Measurements from ENCODE around the gene ACP6.
"Not testable (repeated sequence)": the region's sequence is repeated elsewhere in the genome, so short reads cannot be mapped to it uniquely, and the experiment has no call there.

The ACP6 gene

DNA sequence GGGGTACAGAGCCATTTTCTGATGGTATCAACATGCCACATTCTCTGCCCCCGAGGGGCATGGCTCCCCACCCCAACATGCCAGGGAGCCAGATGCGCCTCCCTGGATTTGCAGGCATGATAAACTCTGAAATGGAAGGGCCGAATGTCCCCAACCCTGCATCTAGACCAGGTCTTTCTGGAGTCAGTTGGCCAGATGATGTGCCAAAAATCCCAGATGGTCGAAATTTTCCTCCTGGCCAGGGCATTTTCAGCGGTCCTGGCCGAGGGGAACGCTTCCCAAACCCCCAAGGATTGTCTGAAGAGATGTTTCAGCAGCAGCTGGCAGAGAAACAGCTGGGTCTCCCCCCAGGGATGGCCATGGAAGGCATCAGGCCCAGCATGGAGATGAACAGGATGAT is 50.6 kb downstream of the ACP6 start:
- no peak for DNase-seq

DNA sequence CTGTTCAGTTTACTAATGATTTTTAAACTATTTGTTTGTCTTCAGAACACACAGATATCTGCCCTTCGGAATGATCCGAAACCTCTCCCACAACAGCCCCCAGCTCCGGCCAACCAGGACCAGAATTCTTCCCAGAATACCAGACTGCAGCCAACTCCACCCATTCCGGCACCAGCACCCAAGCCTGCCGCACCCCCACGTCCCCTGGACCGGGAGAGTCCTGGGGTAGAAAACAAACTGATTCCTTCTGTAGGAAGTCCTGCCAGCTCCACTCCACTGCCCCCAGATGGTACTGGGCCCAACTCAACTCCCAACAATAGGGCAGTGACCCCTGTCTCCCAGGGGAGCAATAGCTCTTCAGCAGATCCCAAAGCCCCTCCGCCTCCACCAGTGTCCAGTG is 51.6 kb downstream of the ACP6 start:
- no peak for DNase-seq

DNA sequence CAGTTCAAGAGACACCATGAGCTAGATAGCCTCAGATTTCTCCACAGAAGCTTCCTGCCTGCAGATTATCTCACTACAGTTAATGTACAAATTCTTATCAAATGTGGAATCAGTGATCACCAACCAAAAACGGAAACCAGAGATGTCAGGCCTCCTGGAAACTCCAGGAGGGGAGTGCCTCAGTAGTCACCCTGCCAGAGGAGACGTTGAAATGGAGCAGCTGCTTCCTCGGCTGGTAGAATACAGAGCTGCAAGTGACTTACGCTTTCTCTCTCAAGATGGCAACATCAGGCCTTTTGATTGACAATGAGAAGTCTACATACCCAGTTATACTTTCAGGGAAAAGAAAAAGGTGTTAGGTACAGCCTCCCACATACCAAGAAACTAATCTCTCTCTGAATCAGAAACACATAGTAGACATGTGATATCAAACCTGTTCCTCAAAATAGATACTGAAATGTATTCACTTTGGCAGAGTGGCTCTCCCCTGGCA is 52.2 kb downstream of the ACP6 start:
- DNase-seq = peak in 1 of 2 donors; percentile 16

DNA sequence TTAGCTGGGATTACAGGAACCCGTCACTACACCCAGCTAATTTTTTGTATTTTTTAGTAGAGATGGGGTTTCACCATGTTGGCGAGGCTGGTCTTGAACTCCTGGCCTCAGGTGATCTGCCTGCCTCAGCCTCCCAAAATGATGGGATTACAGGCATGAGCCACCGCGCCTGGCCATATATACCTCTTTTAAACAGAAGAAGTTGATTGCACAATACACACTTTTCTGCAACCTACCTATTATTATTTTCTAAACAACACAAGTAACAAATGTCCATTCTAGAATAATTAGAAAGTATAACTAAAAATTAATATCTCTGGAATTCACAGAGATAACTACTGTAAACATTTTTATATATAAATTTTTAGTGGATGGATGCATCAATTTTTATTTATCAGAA is 55.4 kb downstream of the ACP6 start:
- DNase-seq = not testable (repeated sequence)

DNA sequence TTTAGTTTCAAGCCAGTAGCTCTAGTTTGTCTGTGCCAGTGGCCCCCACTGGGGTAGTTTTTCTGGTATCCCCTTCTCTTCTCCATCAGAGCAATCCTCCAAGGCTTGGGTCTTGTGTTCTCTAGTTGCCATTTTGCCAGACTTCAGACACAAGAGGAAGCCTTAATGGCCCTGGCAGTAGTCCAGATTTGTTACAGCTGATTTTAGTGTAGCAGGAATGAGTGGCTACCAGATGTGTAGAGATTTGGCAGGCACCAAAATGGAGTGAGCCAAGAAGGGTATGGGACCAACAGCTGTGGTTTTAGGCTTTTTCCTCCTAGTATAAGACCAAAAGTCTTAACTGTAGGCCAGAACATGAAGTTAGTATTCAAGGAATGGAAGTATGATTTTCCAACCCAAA is 56.8 kb downstream of the ACP6 start:
- DNase-seq = no peak

DNA sequence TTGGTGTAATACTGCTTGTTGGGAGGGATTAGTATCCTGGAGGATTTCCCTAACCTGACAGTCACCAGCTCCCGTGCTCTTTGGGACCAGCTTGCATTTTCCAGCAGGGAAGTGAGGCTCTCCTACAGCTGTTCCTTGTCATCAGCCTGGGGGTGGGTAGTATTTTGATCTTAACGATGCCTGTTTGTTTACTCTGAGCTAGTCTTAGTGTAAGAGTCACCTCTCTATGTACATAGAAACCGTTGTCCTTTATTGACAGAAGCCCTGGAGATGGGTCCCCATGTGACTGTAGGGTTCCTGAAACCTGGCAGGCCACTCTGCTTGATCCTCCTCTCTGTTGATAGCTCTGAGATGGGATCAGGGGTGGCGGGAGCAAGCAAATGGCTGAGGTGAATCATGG is 58.0 kb downstream of the ACP6 start:
- no peak for DNase-seq

DNA sequence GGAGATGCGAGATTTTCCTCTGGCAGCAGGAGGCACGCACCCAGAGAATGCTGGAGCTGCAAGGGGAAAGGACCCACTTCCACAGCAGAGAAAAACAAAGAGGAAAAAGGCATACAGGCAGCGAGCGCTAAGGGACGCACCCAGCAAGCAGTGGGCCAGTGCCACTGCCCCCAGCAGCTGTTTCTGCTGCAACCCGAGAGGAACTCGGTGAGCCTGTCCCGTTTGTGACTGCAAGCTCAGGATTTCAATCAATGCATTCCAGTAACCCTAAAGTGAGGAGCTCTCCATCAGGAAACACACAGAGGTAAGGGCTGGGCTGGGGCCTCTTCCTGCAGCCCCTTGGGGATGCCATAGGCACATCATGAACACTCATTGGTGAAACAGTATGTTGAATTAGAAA is 58.7 kb downstream of the ACP6 start:
- no peak for DNase-seq

DNA sequence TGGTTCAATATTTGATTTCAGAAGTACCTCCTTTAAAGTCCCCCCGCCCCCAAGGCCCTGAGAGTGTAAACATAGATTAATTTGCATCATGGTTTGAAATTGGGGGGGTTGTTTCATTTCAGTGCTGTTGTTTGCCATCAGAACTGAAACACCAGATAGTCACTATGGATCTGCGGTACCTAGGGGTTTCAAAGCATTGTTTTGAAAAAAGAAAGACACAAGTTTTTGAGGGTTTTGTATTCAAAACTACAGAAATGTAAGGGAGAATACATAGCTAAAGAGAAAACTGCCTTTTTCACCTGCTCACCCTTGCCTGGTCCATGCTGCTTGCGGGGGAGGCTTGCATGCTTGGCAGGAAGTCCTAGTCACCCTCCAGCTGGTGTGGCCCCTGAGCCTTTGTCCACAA is 59.3 kb downstream of the ACP6 start:
- DNase-seq = no peak

DNA sequence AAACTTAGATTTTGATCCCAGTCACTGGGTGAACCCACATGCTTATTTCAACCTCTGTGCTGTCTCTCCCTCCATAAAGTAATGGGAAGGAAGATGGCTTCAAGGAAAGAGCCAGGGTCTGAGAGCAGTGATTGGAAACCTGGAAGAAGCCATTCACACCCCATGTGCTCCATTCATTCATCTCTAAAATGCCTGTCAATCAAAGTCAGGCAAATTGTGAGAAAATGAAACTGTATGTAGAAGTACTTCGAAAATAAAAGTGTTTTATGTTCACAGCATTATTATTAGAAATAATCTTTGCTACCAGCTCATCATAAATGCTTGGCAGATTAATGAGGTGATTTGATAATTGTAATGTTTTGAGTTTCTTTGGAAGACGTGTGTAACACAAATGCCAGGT is 61.0 kb downstream of the ACP6 start:
- no peak for DNase-seq

DNA sequence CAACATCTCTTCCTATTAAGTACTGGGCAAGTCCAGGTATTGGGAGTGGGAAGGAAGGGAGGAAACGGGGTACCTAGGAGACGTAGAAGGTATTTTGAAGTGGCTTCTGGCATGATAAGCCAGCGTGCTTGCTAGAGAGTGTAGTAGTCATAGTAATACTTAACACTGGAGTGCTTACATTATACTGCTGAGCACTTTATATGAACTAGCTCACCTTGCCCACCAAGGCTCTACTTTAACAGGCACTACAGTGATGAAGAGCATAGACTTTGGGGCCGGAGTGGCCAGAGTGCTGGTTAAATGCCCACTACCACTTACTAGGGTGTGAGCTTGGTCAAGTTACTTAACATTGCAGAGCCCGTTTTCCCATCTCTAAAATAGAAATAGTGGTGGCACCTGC is 61.7 kb downstream of the ACP6 start:
- no peak for DNase-seq

DNA sequence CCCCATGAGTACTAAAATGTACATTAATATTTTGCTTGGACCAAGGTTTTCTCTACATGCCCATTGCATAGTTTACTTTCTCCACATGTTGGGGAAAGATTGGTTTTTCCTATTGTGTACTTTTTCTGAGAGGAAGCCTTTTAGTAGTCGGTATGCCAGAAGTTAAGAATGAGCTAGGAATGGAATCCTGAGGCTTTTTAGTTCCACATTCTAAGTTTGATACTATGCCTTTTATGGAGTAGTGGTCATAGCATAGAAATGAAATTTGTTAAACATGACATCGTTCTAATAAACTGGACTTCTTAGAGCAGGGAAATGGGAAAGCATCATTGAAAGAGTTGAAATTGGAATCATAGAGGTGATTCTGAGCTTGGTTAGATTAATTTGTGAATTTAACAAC is 64.7 kb downstream of the ACP6 start:
- no peak for DNase-seq

DNA sequence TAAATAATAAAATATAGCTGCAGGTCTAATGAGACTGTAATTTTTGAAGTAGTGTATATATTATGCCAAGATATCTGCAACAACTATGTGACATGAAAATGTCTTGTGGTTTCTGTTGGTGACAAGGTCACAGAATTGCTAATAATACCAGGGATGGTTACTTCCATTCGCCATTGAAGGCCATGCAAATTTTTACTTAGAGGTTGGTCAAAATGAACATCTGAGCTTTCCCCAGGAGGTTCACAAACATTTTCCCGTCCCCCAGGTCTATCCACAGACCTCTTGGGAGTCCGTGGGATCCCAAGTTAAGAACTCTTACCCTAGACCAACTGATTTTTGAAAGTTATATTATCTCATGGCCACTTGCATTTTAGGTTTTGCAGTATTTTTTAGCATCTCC is 66.3 kb downstream of the ACP6 start:
- DNase-seq = no peak

DNA sequence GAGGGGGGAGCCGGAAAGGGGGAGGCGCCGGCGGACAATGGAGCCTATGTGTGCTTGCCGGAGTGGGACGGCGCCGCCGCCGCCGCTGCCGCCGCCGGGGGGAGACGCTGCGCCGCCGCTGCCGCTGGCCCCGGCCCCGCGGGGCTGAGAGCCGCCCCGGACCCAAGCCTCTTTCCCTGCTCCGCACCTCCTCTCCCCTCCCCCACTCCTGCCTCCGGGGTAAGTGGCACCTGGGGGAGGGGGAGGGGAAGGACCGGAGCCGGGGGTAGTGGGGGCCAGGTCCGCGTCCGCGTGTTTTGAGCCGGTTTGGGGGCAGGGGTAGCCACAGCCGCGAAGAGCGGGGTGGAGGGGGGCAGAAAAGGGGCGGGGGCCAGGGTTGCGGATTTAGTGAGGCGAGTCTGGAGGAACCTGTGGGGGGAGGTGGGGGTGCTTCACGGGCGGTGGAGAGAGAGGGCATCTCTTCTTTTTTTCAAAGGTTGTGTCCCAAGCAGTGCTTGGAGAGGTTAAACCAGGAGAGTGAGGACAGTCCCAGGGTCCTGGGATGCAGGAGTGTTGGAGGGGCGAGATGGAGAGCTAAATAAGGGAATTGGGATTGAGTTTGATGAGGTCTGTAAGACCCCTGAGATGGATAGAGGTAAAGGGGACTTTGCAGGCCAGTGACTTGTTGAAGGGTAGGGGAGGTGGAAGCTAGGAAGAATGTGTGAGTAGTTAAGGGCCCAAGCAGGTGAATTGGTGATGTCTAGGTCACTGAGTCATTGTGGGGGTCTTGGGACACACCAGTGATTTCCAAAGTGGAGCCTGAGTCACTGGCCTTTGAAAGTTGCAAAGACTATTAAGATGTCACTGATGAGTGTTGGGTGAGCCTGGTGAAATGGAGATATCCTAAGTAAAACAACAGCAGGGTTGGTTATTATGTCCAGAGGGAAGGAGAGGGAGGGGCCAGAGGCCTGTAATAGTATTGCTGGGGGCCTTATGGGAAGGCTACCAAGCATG is 69.9 kb downstream of the ACP6 start:
- DNase-seq = peak in 1 of 2 donors; percentile 13

DNA sequence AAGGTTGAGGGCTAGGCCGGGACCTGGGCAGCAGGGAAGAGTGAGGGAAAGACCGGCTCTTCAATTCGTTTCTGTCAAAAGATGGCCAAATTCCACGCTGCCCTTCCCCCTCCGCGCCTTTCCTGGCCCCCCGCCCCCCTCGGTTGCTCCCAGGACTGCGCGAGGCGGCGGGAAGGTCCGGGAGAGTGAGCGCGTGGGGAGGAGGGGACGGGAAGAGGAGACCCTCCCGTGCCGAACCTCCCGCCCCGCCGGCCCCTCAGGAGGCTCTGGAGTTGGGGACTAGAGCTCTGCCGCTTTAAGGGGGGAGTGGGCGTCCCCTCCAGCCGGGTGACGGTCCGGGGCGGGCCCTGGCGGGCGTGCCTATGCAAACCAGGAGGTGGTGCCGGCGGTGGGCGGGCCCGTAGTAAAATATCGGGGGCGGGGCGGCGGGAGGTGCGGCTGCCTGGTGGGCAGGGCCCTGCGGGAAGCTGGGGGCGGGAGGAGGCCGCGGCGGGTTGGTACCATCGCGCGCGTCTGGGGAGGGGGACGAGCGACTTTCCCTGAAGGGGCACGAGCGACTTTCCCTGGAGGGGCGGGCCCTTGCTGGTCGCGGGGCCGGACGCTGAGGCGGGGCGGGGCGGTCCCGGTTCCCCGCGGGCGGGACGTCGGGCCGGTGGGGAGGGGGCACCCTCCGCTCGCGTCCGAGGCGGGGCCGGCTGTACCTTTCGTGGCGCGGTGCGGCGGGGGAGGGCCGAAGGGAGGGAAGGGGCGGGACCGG is 70.8 kb downstream of the ACP6 start:
- peak; percentile 92 to 96 for DNase-seq

DNA sequence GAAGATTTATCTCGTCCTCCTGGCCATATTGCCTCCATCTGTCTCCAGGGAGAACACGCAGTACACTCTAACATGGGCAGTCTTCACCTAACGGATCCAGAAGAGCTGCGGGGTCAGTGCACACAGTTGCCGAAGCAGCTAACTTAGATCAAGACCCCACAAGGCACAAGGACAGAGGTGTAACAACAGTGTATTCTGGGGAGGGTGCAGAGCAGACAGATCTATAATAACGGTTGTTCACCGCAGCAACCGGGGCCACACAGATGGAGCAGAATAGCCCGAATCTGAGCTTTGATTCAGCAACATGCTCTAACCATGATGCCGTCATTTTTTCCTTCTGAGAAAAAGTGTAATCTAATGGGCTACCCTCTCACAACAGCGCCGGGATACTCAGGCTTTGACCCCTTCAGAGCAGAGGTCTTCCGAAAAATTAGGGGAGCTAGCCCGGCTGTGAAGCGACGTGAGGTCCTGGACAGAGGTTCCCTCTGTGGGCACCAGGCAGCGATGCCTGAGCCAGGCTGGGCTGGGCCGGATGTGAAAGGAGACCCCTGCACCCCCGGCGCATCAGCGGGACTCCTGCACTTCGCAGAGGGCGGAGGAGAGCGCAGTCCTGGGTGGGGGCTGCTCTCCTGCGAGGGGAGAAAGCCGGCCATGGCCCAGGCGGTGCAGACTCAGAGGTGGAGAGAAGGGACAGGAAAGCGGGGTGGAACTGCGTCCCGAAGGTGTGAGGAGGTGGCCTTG is 71.5 kb downstream of the ACP6 start:
- DNase-seq = peak; percentile 15 to 29

DNA sequence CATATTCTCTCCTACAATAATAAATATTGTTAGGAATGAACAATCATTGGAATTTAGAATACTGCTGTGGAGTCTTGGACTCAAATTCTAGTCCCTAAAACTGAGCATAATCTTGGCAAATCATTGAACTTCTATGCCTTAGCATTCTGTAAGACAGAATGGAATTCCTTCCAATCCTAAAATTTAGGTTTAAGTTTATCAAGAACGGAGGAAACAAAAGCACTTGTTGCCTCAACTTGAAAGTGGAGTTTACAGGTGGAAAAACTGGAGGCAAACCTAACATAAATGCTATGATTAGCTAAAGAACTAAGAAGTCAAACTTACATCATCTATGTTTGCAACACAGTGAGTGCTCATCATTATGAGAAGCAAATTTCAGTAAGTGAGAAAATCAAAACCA is 73.3 kb downstream of the ACP6 start:
- DNase-seq = no peak
